Measurements from ENCODE around the gene DPF3. TPM values are rescaled to one million over a fixed set of nuclear protein-coding genes. Genes with fewer than 3 reads are reported as not detected.

DPF3 gene
- total RNA-seq, 6 experiments from 2014 or later, result 1.2 to 5.7 (median 2.9) TPM

DNA sequence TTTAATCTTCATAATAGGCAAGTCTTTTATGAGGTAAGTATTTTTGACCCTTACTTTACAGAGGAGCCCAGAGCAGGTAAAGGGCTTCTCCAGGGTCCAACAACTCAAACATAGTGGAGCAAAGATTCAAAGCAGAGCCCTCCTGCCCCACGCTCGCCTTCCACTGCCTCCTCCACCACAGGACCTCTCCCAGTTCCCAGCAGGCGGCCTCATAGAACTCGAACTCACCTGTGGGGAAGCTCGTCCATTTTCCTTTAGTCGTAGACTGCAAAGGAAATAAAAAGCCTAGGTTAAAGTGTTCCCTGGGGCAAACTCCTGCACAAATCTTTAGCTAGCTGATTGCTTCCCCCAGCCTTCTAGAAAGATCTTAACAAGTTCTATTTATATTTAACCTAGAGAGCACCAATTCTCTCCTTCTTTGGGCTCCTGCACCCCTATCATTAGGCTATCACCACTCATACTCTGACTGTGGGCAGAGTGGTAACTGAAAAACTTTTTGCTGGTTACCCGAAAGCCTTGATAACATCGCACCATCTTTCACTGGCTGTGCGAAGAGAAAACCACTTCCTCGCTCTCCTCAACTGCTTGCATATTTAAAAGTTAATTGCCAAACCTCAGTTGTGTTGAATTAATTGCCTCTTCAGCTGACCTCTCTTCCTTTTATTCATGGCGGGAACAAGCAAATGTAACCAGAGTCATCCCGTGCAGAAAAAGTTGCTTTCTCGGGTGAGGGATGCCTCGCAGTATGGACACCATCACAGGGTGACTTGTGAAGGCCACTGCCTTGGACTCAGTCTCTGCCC lies 299.6 kb downstream of the DPF3 start:
- Histone ChIP-seq H3K9me3 (no peaks in the 10 kb centered on the region), H3K36me3 (no peaks in the 10 kb centered on the region), H3K27me3 (no peaks in the 10 kb centered on the region), H3K4me1 (no peaks in the 10 kb centered on the region), H3K4me3 (no peak overlapping the region), H3K27ac (no peak overlapping the region)
- TF ChIP-seq, protein P1, sequence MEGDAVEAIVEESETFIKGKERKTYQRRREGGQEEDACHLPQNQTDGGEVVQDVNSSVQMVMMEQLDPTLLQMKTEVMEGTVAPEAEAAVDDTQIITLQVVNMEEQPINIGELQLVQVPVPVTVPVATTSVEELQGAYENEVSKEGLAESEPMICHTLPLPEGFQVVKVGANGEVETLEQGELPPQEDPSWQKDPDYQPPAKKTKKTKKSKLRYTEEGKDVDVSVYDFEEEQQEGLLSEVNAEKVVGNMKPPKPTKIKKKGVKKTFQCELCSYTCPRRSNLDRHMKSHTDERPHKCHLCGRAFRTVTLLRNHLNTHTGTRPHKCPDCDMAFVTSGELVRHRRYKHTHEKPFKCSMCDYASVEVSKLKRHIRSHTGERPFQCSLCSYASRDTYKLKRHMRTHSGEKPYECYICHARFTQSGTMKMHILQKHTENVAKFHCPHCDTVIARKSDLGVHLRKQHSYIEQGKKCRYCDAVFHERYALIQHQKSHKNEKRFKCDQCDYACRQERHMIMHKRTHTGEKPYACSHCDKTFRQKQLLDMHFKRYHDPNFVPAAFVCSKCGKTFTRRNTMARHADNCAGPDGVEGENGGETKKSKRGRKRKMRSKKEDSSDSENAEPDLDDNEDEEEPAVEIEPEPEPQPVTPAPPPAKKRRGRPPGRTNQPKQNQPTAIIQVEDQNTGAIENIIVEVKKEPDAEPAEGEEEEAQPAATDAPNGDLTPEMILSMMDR (IDR thresholded peaks at IDR 0.05), result no peak
- TF ChIP-seq POLR2A (IDR thresholded peaks at IDR 0.05), result no peak
- DNase-seq (no peak), ATAC-seq (peak in 3 of 4 donors; percentile 17 to 44 (median 23))
- intact Hi-C loops (cut with DNase I), result no loop called here
- WGBS (ENCODE audit: insufficient coverage, low coverage, low lambda C conversion rate, missing lambda C conversion rate), result 68% methylated on average over 12 of the region's 14 CpGs

DNA sequence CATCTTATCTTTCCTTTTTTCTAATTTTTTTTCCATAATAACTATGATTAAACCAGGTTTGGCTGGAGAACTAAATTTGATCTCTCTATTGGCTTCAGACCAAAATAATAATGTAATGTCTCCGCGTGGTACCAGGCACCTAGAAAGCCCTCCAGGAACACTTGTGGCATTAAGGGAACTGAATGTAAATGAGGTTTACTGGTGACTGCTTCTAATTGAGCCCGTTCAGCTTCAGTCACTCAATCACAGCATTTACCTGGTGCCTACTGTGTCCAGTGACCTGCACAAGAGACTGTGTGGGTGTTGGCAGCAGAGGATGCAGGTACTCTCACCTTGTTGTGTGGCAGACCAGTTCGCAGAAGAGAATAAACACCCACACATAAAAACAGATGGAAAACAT lies 302.5 kb downstream of the DPF3 start:
- no peak for TF ChIP-seq POLR2A (IDR thresholded peaks at IDR 0.05)
- TF ChIP-seq, protein P1 (IDR thresholded peaks at IDR 0.05), result no peak
- no peak overlapping the region for H3K4me3 ChIP-seq
- no peaks in the 10 kb centered on the region for H3K9me3 ChIP-seq
- intact Hi-C loops (cut with DNase I), result no loop called here
- WGBS (ENCODE audit: insufficient coverage, low coverage, low lambda C conversion rate, missing lambda C conversion rate), result 88% methylated on average over 4 of the region's 4 CpGs
- H3K27me3 ChIP-seq, result no peaks in the 10 kb centered on the region
- no peaks in the 10 kb centered on the region for H3K4me1 ChIP-seq
- H3K36me3 ChIP-seq, result no peaks in the 10 kb centered on the region
- ATAC-seq (no peak), DNase-seq (no peak)
- no peak overlapping the region for H3K27ac ChIP-seq

DNA sequence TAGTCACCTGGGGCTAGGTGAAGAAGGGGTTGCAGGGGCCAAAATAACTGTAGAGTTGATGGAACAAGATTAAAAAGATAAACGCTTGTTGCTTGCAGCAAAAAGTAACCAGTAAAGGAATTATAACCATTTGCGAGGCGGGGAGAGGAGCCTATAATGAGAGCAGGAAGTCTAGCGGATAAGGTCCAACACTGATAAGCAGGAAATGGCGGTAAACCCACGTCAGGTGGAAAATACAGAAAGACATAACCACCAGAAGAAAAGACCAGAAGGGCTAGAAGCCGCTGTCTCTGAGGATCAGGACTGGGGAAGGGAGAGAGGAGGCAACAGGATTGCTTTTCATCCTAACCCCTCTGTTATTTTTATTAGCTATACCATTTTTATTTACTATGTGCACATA lies 303.3 kb downstream of the DPF3 start:
- intact Hi-C loops (cut with DNase I), result no loop called here
- no peak for DNase-seq
- Histone ChIP-seq H3K36me3 (no peaks in the 10 kb centered on the region), H3K27ac (no peak overlapping the region), H3K27me3 (no peaks in the 10 kb centered on the region), H3K4me3 (no peak overlapping the region), H3K9me3 (no peaks in the 10 kb centered on the region), H3K4me1 (no peaks in the 10 kb centered on the region)
- TF ChIP-seq POLR2A (IDR thresholded peaks at IDR 0.05), result no peak
- TF ChIP-seq, protein P1 (IDR thresholded peaks at IDR 0.05), result no peak
- WGBS (ENCODE audit: insufficient coverage, low coverage, low lambda C conversion rate, missing lambda C conversion rate), result 46% methylated on average over 7 of the region's 7 CpGs
- ATAC-seq, result no peak

DNA sequence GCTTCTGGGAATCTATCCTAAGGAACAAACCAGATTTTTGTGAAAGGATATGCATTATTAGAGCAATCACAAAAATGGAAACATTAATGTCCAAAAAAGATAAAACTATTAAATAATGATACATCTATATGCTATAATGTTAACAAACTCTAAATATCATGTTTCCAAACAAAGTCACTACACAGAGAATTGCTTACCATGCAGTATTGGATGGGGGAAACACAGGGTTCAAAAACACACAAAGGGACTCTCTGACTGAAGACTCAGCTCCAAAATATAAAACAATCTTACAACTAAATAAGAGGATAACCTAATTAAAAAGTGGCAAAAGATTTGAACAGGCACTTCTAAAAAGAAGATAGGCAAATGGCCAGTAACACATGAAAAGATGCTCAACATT lies 304.2 kb downstream of the DPF3 start:
- intact Hi-C loops (cut with DNase I), result no loop called here
- DNase-seq, result no peak
- ATAC-seq, result no peak

More for the DNA sequence above, 304.2 kb downstream of the DPF3 start:
- Histone ChIP-seq H3K4me3 (no peak overlapping the region), H3K36me3 (no peaks in the 10 kb centered on the region), H3K27ac (no peak overlapping the region), H3K27me3 (no peaks in the 10 kb centered on the region), H3K9me3 (no peaks in the 10 kb centered on the region), H3K4me1 (no peaks in the 10 kb centered on the region)
- TF ChIP-seq POLR2A (IDR thresholded peaks at IDR 0.05), result no peak
- TF ChIP-seq, protein P1 (IDR thresholded peaks at IDR 0.05), result no peak

All from right lobe of liver (tissue), 6 donors.